Stomach (tissue), 4 donors: ENCODE results near the gene TMPRSS11B.

Experiments used
- POLR2A ChIP-seq, 4 donors: fragments of 450-650 bp; IDR thresholded peaks; one replicate each; pipeline ENCODE4 v1.6.1; 2016; ENCODE audit warnings: antibody characterized with exemption in 4 of 4, control low read depth in 2 of 4, mild to moderate bottlenecking in 1 of 4, moderate library complexity in 1 of 4
- POLR2AphosphoS5 ChIP-seq, 3 donors: sonication (generic); formaldehyde crosslinking; IDR thresholded peaks; one replicate each; pipeline ENCODE4 v1.6.1; 2016; ENCODE audit warnings: antibody characterized with exemption in 3 of 3
- TF ChIP-seq, protein P1 (sequence below), 7 experiments: fragments of 450-650 bp in 4 of 7; fragments of 200-600 bp in 3 of 7; sonication (generic) in 3 of 7; IDR thresholded peaks; one replicate each; pipeline ENCODE4 v1.5.1; 2016 to 2019; ENCODE audit warnings: antibody characterized with exemption in 7 of 7, control low read depth in 2 of 7, mild to moderate bottlenecking in 1 of 7

DNA sequence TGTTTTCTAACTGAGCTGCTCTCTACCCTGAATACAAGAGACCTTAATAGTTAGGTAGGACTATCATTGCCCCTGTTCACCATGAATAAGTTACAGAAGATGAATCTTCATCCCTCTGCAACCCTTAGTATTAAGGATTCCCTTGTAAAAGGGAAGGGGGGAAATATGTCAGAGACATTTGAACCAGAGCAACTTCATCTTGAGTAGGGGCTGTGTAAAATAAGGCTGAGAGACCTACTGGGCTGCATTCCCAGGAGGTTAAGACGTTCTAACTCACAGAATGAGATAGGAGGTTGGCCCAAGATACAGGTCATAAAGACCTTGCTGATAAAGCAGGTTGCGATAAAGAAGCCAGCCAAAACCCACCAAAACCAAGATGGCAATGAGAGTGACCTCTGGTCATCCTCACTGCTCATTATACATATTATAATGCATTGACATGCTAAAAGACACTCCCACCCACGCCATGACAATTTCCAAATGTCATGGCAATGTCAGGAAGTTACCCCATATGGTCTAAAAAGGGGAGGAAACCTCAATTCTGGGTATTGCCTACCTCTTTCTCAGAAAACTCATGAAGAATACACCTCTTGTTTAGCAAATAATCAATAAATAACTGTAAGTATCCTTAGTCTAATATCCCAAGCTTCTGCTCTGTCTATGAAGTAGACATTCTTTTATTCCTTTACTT lies 19.5 kb upstream of the TMPRSS11B start:
- TF ChIP-seq, protein P1, sequence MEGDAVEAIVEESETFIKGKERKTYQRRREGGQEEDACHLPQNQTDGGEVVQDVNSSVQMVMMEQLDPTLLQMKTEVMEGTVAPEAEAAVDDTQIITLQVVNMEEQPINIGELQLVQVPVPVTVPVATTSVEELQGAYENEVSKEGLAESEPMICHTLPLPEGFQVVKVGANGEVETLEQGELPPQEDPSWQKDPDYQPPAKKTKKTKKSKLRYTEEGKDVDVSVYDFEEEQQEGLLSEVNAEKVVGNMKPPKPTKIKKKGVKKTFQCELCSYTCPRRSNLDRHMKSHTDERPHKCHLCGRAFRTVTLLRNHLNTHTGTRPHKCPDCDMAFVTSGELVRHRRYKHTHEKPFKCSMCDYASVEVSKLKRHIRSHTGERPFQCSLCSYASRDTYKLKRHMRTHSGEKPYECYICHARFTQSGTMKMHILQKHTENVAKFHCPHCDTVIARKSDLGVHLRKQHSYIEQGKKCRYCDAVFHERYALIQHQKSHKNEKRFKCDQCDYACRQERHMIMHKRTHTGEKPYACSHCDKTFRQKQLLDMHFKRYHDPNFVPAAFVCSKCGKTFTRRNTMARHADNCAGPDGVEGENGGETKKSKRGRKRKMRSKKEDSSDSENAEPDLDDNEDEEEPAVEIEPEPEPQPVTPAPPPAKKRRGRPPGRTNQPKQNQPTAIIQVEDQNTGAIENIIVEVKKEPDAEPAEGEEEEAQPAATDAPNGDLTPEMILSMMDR (IDR thresholded peaks at IDR 0.05): no peak
- no peak for TF ChIP-seq POLR2A (IDR thresholded peaks at IDR 0.05)
- no peak for TF ChIP-seq POLR2AphosphoS5 (IDR thresholded peaks at IDR 0.05)
